Esophagus squamous epithelium (tissue), 5 donors: ENCODE results near the gene HELZ2. TPM values are rescaled to one million over a fixed set of nuclear protein-coding genes. Genes with fewer than 3 reads are reported as not detected.
A peak's percentile ranks its signal among the peaks of the same experiment; 100 is the strongest.

Source experiments
- DNase-seq: peaks from one replicate; lab custom pipeline; 2025; lab: John Stamatoyannopoulos, UW
- H3K27ac ChIP-seq, 4 donors: fragments of 200-600 bp; sonication (generic); one replicate each; pipeline ENCODE4 v1.5.1; 2016 to 2019; ENCODE audit warnings: mild to moderate bottlenecking in 1 of 4
- H3K27me3 ChIP-seq, 4 donors: fragments of 200-600 bp; sonication (generic); 1 replicate in 3 of 4; 2 replicates in 1 of 4; pipeline versions ENCODE4 v1.5.1 to v1.6.0; 2017 to 2021; ENCODE audit warnings: antibody characterized with exemption in 1 of 4
- H3K36me3 ChIP-seq, 3 donors: fragments of 200-600 bp; sonication (generic); one replicate each; pipeline ENCODE4 v1.5.1; 2016 to 2019
- H3K4me1 ChIP-seq, 3 donors: fragments of 200-600 bp; sonication (generic); one replicate each; pipeline ENCODE4 v1.5.1; 2017 to 2019
- H3K4me3 ChIP-seq, 4 donors: fragments of 200-600 bp; sonication (generic); 1 replicate in 3 of 4; 2 replicates in 1 of 4; pipeline ENCODE4 v1.5.1; 2016 to 2019; ENCODE audit warnings: mild to moderate bottlenecking in 2 of 4, moderate library complexity in 1 of 4
- H3K9me3 ChIP-seq, 3 donors: fragments of 200-600 bp; sonication (generic); one replicate each; pipeline ENCODE4 v1.5.1; 2016 to 2019
- POLR2A ChIP-seq, 4 donors: fragments of 450-650 bp; IDR thresholded peaks; one replicate each; pipeline ENCODE4 v1.6.1; 2017; ENCODE audit warnings: antibody characterized with exemption in 4 of 4, mild to moderate bottlenecking in 4 of 4, moderate library complexity in 3 of 4
- WGBS, 2 donors: methylation state at CpG; one replicate each; pipeline ENCODE4 v1.1.5; 2018; 5-methylcytosine and 5-hydroxymethylcytosine counted together
- intact Hi-C: fragments of 100-400 bp; cut with DNase I; formaldehyde crosslinking; loops from one replicate; pipeline ENCODE4 v1.15.0; 2022
- total RNA-seq, 4 donors: library from RNA; depleted of rRNA; stranded (reverse); fragments of >200 nt; gene quantifications; one replicate each; pipeline ENCODE4 v1.1.0, GENCODE V29; 2016
- TF ChIP-seq, protein P1 (sequence below), 6 experiments: fragments of 450-650 bp in 4 of 6; fragments of 200-600 bp in 2 of 6; sonication (generic) in 2 of 6; IDR thresholded peaks; one replicate each; pipeline ENCODE4 v1.5.1; 2016 to 2019; ENCODE audit warnings: antibody characterized with exemption in 6 of 6, mild to moderate bottlenecking in 4 of 6, moderate library complexity in 4 of 6
- donor health status: DM: yes; HTN: yes; CAD: no.

Gene HELZ2
- total RNA-seq, 4 donors from 2014 or later = 23.7 to 37.6 (median 31.2) TPM

DNA sequence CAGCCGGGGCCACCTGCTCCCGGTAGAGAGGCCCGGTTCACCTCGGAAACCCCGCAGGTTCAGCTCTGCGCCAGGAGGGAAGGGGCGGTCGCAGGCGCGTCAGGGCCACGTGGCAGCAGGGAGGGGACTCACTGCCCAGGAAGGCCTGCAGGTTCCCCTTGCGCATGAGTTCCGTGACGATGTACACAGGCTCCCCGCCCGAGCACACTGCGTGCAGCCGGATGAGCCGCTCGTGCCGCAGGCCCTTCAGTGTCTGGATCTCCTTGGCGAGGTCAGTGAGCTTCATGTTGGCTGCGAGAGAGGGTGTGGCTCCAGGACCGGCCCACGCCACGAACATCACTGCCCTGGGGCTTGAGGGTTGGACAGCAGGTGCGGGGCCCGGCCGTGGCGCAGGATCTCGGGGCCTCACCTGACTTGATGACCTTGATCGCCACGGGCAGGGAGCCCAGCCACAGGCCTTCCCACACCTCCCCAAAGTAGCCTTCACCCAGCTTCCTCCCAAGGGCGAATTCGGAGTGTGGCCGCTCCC is 31.9 kb downstream of the HELZ2 start:
- Histone ChIP-seq H3K27me3 (peaks cover 0 to 82% (median 0%) of the 10 kb centered on the region in 4 donors), H3K9me3 (no peaks in the 10 kb centered on the region), H3K36me3 (no peaks in the 10 kb centered on the region), H3K27ac (peak overlapping the region in 3 of 4 donors; percentile 5 to 39 (median 37)), H3K4me3 (peak overlapping the region in 1 of 4 donors; percentile 29), H3K4me1 (peaks cover 14 to 74% (median 33%) of the 10 kb centered on the region in 3 donors)
- DNase-seq = no peak
- intact Hi-C loops = no loop called here
- WGBS, 2 donors = 73 to 74% methylated on average over 6 to 10 of the region's 36 CpGs
- TF ChIP-seq, protein P1, sequence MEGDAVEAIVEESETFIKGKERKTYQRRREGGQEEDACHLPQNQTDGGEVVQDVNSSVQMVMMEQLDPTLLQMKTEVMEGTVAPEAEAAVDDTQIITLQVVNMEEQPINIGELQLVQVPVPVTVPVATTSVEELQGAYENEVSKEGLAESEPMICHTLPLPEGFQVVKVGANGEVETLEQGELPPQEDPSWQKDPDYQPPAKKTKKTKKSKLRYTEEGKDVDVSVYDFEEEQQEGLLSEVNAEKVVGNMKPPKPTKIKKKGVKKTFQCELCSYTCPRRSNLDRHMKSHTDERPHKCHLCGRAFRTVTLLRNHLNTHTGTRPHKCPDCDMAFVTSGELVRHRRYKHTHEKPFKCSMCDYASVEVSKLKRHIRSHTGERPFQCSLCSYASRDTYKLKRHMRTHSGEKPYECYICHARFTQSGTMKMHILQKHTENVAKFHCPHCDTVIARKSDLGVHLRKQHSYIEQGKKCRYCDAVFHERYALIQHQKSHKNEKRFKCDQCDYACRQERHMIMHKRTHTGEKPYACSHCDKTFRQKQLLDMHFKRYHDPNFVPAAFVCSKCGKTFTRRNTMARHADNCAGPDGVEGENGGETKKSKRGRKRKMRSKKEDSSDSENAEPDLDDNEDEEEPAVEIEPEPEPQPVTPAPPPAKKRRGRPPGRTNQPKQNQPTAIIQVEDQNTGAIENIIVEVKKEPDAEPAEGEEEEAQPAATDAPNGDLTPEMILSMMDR (IDR thresholded peaks at IDR 0.05) = no peak
- TF ChIP-seq POLR2A (IDR thresholded peaks at IDR 0.05) = peak in 1 of 4 donors; percentile 41

DNA sequence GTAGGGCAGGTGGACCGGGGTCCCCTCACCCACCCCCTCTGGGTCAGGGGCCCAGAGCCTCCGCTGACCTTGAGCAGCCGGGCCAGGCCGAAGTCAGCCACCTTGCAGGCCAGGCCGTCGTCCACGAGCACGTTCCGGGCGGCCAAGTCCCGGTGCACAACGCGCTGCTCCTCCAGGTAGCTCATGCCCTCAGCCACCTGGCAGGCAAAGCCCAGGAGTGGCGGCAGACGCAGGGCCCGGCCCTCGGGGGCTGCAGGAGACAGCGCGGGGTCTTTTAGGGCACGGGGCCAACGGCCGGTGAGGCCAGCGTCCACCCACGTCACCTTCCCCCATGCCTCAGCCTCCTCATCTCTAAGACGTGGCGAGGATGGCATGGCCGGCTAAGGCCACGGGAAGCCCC is 32.7 kb downstream of the HELZ2 start:
- H3K27ac ChIP-seq = no peak overlapping the region
- no peak overlapping the region for H3K4me3 ChIP-seq
- TF ChIP-seq, protein P1 (IDR thresholded peaks at IDR 0.05) = no peak
- TF ChIP-seq POLR2A (IDR thresholded peaks at IDR 0.05) = no peak
- H3K4me1 ChIP-seq = peaks cover 14 to 81% (median 33%) of the 10 kb centered on the region in 3 donors
- H3K9me3 ChIP-seq = no peaks in the 10 kb centered on the region
- no peak for DNase-seq
- H3K36me3 ChIP-seq = no peaks in the 10 kb centered on the region
- WGBS, 2 donors = 83% methylated on average over 10 of the region's 28 CpGs; no CpG with 5 or more reads in 1 of the 2 donors
- intact Hi-C loops = no loop called here
- peaks cover 0 to 82% (median 0%) of the 10 kb centered on the region in 4 donors for H3K27me3 ChIP-seq

- peaks cover 0 to 78% (median 0%) of the 10 kb centered on the region in 4 donors for H3K27me3 ChIP-seq
- H3K27ac ChIP-seq = no peak overlapping the region
- DNase-seq = no peak
- WGBS, 2 donors = 55% methylated on average over 2 of the region's 49 CpGs; no CpG with 5 or more reads in 1 of the 2 donors
- no peaks in the 10 kb centered on the region for H3K9me3 ChIP-seq
- H3K4me3 ChIP-seq = no peak overlapping the region
- TF ChIP-seq, protein P1 (IDR thresholded peaks at IDR 0.05) = no peak
- TF ChIP-seq POLR2A (IDR thresholded peaks at IDR 0.05) = no peak
- no peaks in the 10 kb centered on the region for H3K36me3 ChIP-seq
- H3K4me1 ChIP-seq = peaks cover 14 to 81% (median 33%) of the 10 kb centered on the region in 3 donors
- intact Hi-C loops = no loop called here
Measured at GRCh38 chr20:63540417-63541186, 33.4 kb downstream of the HELZ2 start.

DNA sequence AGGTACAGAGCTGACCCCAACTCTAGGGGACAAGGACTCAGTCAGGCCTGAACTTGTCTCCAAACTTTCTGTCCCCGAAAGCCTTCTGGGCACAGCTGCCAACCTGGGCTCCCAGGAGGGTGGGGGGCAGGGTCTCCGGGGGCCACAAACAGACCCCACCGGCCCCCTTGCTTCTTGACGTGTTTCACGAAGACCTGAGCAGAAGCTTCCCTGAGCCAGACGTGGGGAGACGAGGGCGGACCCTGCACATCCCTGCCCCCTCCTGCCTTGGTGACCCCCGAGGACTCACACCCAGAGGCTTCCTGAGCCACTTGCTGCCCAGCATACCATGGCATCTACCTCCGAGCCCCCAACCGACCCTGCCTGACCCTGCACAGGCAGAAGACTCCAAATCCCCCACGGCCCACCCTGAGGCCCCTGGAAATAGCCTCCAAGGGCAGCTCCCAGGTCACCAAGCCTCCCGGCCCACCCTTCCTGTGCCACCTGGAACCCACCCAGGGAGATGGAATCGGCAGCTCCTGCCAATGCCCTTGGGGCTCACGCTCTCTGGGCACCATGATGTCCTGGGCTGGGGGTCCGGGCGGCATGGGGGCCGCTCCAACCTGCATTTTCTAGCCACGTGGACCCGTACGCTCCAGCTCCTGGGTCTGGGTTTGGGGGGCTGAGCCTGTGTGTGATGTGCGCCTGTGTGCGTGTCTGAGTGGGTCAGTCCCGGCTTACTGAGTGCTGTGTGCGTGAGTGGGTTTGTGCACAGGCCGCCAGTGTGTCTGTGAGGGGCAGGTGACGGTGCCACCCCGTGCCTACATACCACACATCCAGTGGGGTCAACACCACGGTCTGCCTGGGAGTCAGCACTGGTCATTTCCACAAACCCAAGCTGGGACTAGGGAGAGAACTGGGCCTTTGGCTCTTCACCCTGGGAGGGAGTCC is 34.3 kb downstream of the HELZ2 start:
- H3K27me3 ChIP-seq = peaks cover 0 to 79% (median 0%) of the 10 kb centered on the region in 4 donors
- TF ChIP-seq, protein P1 (IDR thresholded peaks at IDR 0.05) = no peak
- TF ChIP-seq POLR2A (IDR thresholded peaks at IDR 0.05) = no peak
- H3K27ac ChIP-seq = no peak overlapping the region
- intact Hi-C loops = loop anchor here (5.0 kb wide), 2 partner anchors 198 to 433 kb away; partner anchors contain the start of genes LIME1 and SLC2A4RG
- WGBS, 2 donors = no CpG with 5 or more reads among the region's 29 CpGs
- no peaks in the 10 kb centered on the region for H3K36me3 ChIP-seq
- no peak for DNase-seq
- H3K4me1 ChIP-seq = peaks cover 19 to 81% (median 29%) of the 10 kb centered on the region in 3 donors
- no peaks in the 10 kb centered on the region for H3K9me3 ChIP-seq
- H3K4me3 ChIP-seq = no peak overlapping the region
